ENCODE results near the gene ADGRG6.
A peak's percentile ranks its signal among the peaks of the same experiment; 100 is the strongest.

The ADGRG6 gene

GRCh38 chr6:142334294-142334693 lies 32.5 kb downstream of the ADGRG6 start:
- CTCF ChIA-PET, result interaction anchor here (0.7 kb wide), 1 partner anchor 14 kb away, joined by 3 read pairs; no protein-coding TSS in a partner anchor
- no peak overlapping the region for H3K4me3 ChIP-seq (ENCODE audit: control insufficient read depth in 1 of 7, extremely low read depth in 1 of 7, insufficient read depth in 4 of 7, low read depth in 2 of 7, low read length in 6 of 7)
- H3K36me3 ChIP-seq (ENCODE audit: control insufficient read depth in 4 of 4, insufficient read depth in 4 of 4, low read length in 3 of 4), result no peaks in the 10 kb centered on the region
- H3K9me3 ChIP-seq (ENCODE audit: control extremely low read depth in 1 of 5, control insufficient read depth in 4 of 5, insufficient read depth in 2 of 5, low read depth in 1 of 5, low read length in 4 of 5), result no peaks in the 10 kb centered on the region
- no CpG with 5 or more reads among the region's 2 CpGs for WGBS (ENCODE audit: insufficient coverage)
- POLR2A ChIA-PET, result no interaction called here
- no peak overlapping the region for H3K27ac ChIP-seq (ENCODE audit: insufficient read depth in 1 of 2, low read depth in 1 of 2, low read length in 2 of 2, poor library complexity in 1 of 2, severe bottlenecking in 2 of 2)
- H3K4me1 ChIP-seq (ENCODE audit: control extremely low read depth in 1 of 4, control insufficient read depth in 4 of 4, insufficient read depth in 4 of 4, low read length in 3 of 4), result peaks cover 0 to 44% (median 7%) of the 10 kb centered on the region in 4 experiments
- DNase-seq, result no peak
- H3K27me3 ChIP-seq (replicated peaks in 2 of 5; ENCODE audit: control insufficient read depth in 4 of 5, insufficient read depth in 5 of 5, low read length in 4 of 5), result no peaks in the 10 kb centered on the region

GRCh38 chr6:142335415-142335814 lies 33.6 kb downstream of the ADGRG6 start:
- ChIA-PET CTCF (no interaction called here), POLR2A (no interaction called here)
- H3K9me3 ChIP-seq (ENCODE audit: control extremely low read depth in 1 of 5, control insufficient read depth in 4 of 5, insufficient read depth in 2 of 5, low read depth in 1 of 5, low read length in 4 of 5), result no peaks in the 10 kb centered on the region

DNA sequence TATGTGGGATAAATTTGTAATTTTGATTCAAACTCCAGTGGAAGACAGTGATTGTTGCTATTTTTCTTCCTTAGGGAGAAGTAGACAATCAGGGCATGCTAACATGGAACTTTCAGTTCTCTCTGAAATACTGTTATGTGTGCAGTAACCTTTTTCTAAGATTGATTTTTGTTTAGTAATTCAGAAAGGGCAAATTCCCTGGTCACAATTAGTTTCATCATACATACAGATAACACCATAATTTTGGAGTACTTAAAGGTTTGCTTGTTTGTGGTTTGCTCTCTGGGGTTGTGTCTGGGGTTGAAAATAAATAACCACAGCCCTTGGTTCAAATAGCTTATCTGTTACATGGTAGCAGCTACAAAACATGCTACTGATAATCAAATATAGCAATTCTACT lies 34.4 kb downstream of the ADGRG6 start:
- Histone ChIP-seq H3K36me3 (ENCODE audit: control insufficient read depth in 4 of 4, insufficient read depth in 4 of 4, low read length in 3 of 4) (no peaks in the 10 kb centered on the region), H3K4me3 (ENCODE audit: control insufficient read depth in 1 of 7, extremely low read depth in 1 of 7, insufficient read depth in 4 of 7, low read depth in 2 of 7, low read length in 6 of 7) (no peak overlapping the region), H3K27me3 (replicated peaks in 2 of 5; ENCODE audit: control insufficient read depth in 4 of 5, insufficient read depth in 5 of 5, low read length in 4 of 5) (no peaks in the 10 kb centered on the region), H3K27ac (ENCODE audit: insufficient read depth in 1 of 2, low read depth in 1 of 2, low read length in 2 of 2, poor library complexity in 1 of 2, severe bottlenecking in 2 of 2) (no peak overlapping the region), H3K9me3 (ENCODE audit: control extremely low read depth in 1 of 5, control insufficient read depth in 4 of 5, insufficient read depth in 2 of 5, low read depth in 1 of 5, low read length in 4 of 5) (no peaks in the 10 kb centered on the region), H3K4me1 (ENCODE audit: control extremely low read depth in 1 of 4, control insufficient read depth in 4 of 4, insufficient read depth in 4 of 4, low read length in 3 of 4) (peaks cover 0 to 38% (median 4%) of the 10 kb centered on the region in 4 experiments)
- ChIA-PET POLR2A (no interaction called here), CTCF (no interaction called here)
- no peak for DNase-seq

More at GRCh38 chr6:142335415-142335814, 33.6 kb downstream of the ADGRG6 start:
- Histone ChIP-seq H3K4me1 (ENCODE audit: control extremely low read depth in 1 of 4, control insufficient read depth in 4 of 4, insufficient read depth in 4 of 4, low read length in 3 of 4) (peaks cover 0 to 45% (median 5%) of the 10 kb centered on the region in 4 experiments), H3K27ac (ENCODE audit: insufficient read depth in 1 of 2, low read depth in 1 of 2, low read length in 2 of 2, poor library complexity in 1 of 2, severe bottlenecking in 2 of 2) (no peak overlapping the region), H3K4me3 (ENCODE audit: control insufficient read depth in 1 of 7, extremely low read depth in 1 of 7, insufficient read depth in 4 of 7, low read depth in 2 of 7, low read length in 6 of 7) (no peak overlapping the region), H3K27me3 (replicated peaks in 2 of 5; ENCODE audit: control insufficient read depth in 4 of 5, insufficient read depth in 5 of 5, low read length in 4 of 5) (no peaks in the 10 kb centered on the region), H3K36me3 (ENCODE audit: control insufficient read depth in 4 of 4, insufficient read depth in 4 of 4, low read length in 3 of 4) (no peaks in the 10 kb centered on the region)
- no peak for DNase-seq
- 94% methylated on average over 2 of the region's 2 CpGs for WGBS (ENCODE audit: insufficient coverage)

GRCh38 chr6:142336787-142337186 lies 35.0 kb downstream of the ADGRG6 start:
- ChIA-PET CTCF (no interaction called here), POLR2A (no interaction called here)
- H3K4me1 ChIP-seq (ENCODE audit: control extremely low read depth in 1 of 4, control insufficient read depth in 4 of 4, insufficient read depth in 4 of 4, low read length in 3 of 4), result peaks cover 0 to 32% (median 3%) of the 10 kb centered on the region in 4 experiments
- no peak overlapping the region for H3K4me3 ChIP-seq (ENCODE audit: control insufficient read depth in 1 of 7, extremely low read depth in 1 of 7, insufficient read depth in 4 of 7, low read depth in 2 of 7, low read length in 6 of 7)
- WGBS (ENCODE audit: insufficient coverage), result 100% methylated on average over 2 of the region's 3 CpGs
- H3K27me3 ChIP-seq (replicated peaks in 2 of 5; ENCODE audit: control insufficient read depth in 4 of 5, insufficient read depth in 5 of 5, low read length in 4 of 5), result no peaks in the 10 kb centered on the region
- DNase-seq, result no peak
- no peaks in the 10 kb centered on the region for H3K9me3 ChIP-seq (ENCODE audit: control extremely low read depth in 1 of 5, control insufficient read depth in 4 of 5, insufficient read depth in 2 of 5, low read depth in 1 of 5, low read length in 4 of 5)
- H3K27ac ChIP-seq (ENCODE audit: insufficient read depth in 1 of 2, low read depth in 1 of 2, low read length in 2 of 2, poor library complexity in 1 of 2, severe bottlenecking in 2 of 2), result no peak overlapping the region
- H3K36me3 ChIP-seq (ENCODE audit: control insufficient read depth in 4 of 4, insufficient read depth in 4 of 4, low read length in 3 of 4), result no peaks in the 10 kb centered on the region

GRCh38 chr6:142339113-142339512 lies 37.3 kb downstream of the ADGRG6 start:
- ChIA-PET POLR2A (no interaction called here), CTCF (interaction anchor here (0.7 to 1.0 kb wide), 3 partner anchors 9 to 88 kb away, joined by 3 to 4 read pairs (median 3); no protein-coding TSS in a partner anchor)
- no peaks in the 10 kb centered on the region for H3K36me3 ChIP-seq (ENCODE audit: control insufficient read depth in 4 of 4, insufficient read depth in 4 of 4, low read length in 3 of 4)
- 100% methylated on average over 2 of the region's 2 CpGs for WGBS (ENCODE audit: insufficient coverage)
- no peak for DNase-seq
- peaks cover 0 to 13% (median 0%) of the 10 kb centered on the region in 4 experiments for H3K4me1 ChIP-seq (ENCODE audit: control extremely low read depth in 1 of 4, control insufficient read depth in 4 of 4, insufficient read depth in 4 of 4, low read length in 3 of 4)
- H3K27me3 ChIP-seq (replicated peaks in 2 of 5; ENCODE audit: control insufficient read depth in 4 of 5, insufficient read depth in 5 of 5, low read length in 4 of 5), result no peaks in the 10 kb centered on the region
- H3K27ac ChIP-seq (ENCODE audit: insufficient read depth in 1 of 2, low read depth in 1 of 2, low read length in 2 of 2, poor library complexity in 1 of 2, severe bottlenecking in 2 of 2), result no peak overlapping the region
- no peak overlapping the region for H3K4me3 ChIP-seq (ENCODE audit: control insufficient read depth in 1 of 7, extremely low read depth in 1 of 7, insufficient read depth in 4 of 7, low read depth in 2 of 7, low read length in 6 of 7)
- no peaks in the 10 kb centered on the region for H3K9me3 ChIP-seq (ENCODE audit: control extremely low read depth in 1 of 5, control insufficient read depth in 4 of 5, insufficient read depth in 2 of 5, low read depth in 1 of 5, low read length in 4 of 5)

- WGBS (ENCODE audit: insufficient coverage), result no CpG with 5 or more reads among the region's 1 CpG
- Histone ChIP-seq H3K4me3 (ENCODE audit: control insufficient read depth in 1 of 7, extremely low read depth in 1 of 7, insufficient read depth in 4 of 7, low read depth in 2 of 7, low read length in 6 of 7) (no peak overlapping the region), H3K27me3 (replicated peaks in 2 of 5; ENCODE audit: control insufficient read depth in 4 of 5, insufficient read depth in 5 of 5, low read length in 4 of 5) (no peaks in the 10 kb centered on the region), H3K27ac (ENCODE audit: insufficient read depth in 1 of 2, low read depth in 1 of 2, low read length in 2 of 2, poor library complexity in 1 of 2, severe bottlenecking in 2 of 2) (no peak overlapping the region), H3K36me3 (ENCODE audit: control insufficient read depth in 4 of 4, insufficient read depth in 4 of 4, low read length in 3 of 4) (no peaks in the 10 kb centered on the region), H3K4me1 (ENCODE audit: control extremely low read depth in 1 of 4, control insufficient read depth in 4 of 4, insufficient read depth in 4 of 4, low read length in 3 of 4) (peaks cover 0 to 7% (median 0%) of the 10 kb centered on the region in 4 experiments), H3K9me3 (ENCODE audit: control extremely low read depth in 1 of 5, control insufficient read depth in 4 of 5, insufficient read depth in 2 of 5, low read depth in 1 of 5, low read length in 4 of 5) (no peaks in the 10 kb centered on the region)
- peak in 2 of 3 donors; percentile 74 to 80 for DNase-seq
- CTCF ChIA-PET, result interaction anchor here (0.7 to 0.9 kb wide), 2 partner anchors 89 to 302 kb away, joined by 3 to 4 read pairs; no protein-coding TSS in a partner anchor
- POLR2A ChIA-PET, result no interaction called here
Measured at GRCh38 chr6:142339968-142340658, 38.3 kb downstream of the ADGRG6 start.

DNA sequence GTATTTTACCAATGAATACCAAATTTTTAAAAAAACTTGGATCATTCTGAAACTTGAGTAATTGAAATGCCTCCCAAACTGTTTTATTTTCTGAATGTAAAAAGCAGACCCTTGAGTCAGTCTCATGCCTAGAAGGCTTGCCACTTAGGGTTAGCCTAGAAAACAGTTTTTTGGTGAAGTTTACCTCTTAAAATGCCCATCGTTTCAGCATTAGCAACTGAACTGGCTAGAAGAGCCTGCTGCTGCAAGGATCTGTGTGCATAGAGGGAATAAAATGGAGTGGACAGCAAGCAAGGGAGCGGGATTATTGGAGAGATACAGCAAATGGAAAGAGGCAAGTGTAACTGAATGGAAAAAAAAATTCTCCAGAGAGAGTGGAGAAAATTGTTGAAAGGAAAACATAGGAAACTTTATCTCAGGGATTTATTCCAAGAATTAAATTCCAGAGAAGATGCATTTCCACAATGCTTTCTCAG lies 40.1 kb downstream of the ADGRG6 start:
- no peak for DNase-seq
- ChIA-PET POLR2A (no interaction called here), CTCF (no interaction called here)

More for the DNA sequence above, 40.1 kb downstream of the ADGRG6 start:
- Histone ChIP-seq H3K4me1 (ENCODE audit: control extremely low read depth in 1 of 4, control insufficient read depth in 4 of 4, insufficient read depth in 4 of 4, low read length in 3 of 4) (peaks cover 0 to 7% (median 0%) of the 10 kb centered on the region in 4 experiments), H3K27me3 (replicated peaks in 2 of 5; ENCODE audit: control insufficient read depth in 4 of 5, insufficient read depth in 5 of 5, low read length in 4 of 5) (no peaks in the 10 kb centered on the region), H3K9me3 (ENCODE audit: control extremely low read depth in 1 of 5, control insufficient read depth in 4 of 5, insufficient read depth in 2 of 5, low read depth in 1 of 5, low read length in 4 of 5) (no peaks in the 10 kb centered on the region), H3K4me3 (ENCODE audit: control insufficient read depth in 1 of 7, extremely low read depth in 1 of 7, insufficient read depth in 4 of 7, low read depth in 2 of 7, low read length in 6 of 7) (no peak overlapping the region), H3K27ac (ENCODE audit: insufficient read depth in 1 of 2, low read depth in 1 of 2, low read length in 2 of 2, poor library complexity in 1 of 2, severe bottlenecking in 2 of 2) (no peak overlapping the region), H3K36me3 (ENCODE audit: control insufficient read depth in 4 of 4, insufficient read depth in 4 of 4, low read length in 3 of 4) (no peaks in the 10 kb centered on the region)
- 100% methylated on average over 2 of the region's 2 CpGs for WGBS (ENCODE audit: insufficient coverage)

All from common myeloid progenitor, CD34-positive (primary cell).